Vagina (tissue), 2 donors: ENCODE data around the gene CMIP. TPM values are rescaled to one million over a fixed set of nuclear protein-coding genes. Genes with fewer than 3 reads are reported as not detected.

Experiments used
- DNase-seq, 2 donors: peaks; one replicate each; pipeline ENCODE4 v3.0.0-alpha.2; 2017; ENCODE audit errors: extremely low spot score in 2 of 2
- H3K27ac ChIP-seq: fragments of 200-600 bp; sonication (generic); one replicate; pipeline ENCODE4 v1.5.1; 2019
- H3K27me3 ChIP-seq: fragments of 200-600 bp; sonication (generic); one replicate; pipeline ENCODE4 v1.5.1; 2019
- H3K36me3 ChIP-seq, 2 donors: fragments of 200-600 bp; sonication (generic); one replicate each; pipeline ENCODE4 v1.5.1; 2017 to 2019
- H3K4me1 ChIP-seq: fragments of 200-600 bp; sonication (generic); one replicate; pipeline ENCODE4 v1.5.1; 2019
- H3K4me3 ChIP-seq, 2 donors: fragments of 200-600 bp; sonication (generic); 1 replicate in 1 of 2; 2 replicates in 1 of 2; pipeline ENCODE4 v1.5.1; 2016 to 2019
- H3K9me3 ChIP-seq: fragments of 200-600 bp; sonication (generic); one replicate; pipeline ENCODE4 v1.5.1; 2019
- CTCF ChIP-seq, 3 experiments: fragments of 450-650 bp in 2 of 3; fragments of 200-600 bp in 1 of 3; sonication (generic) in 1 of 3; IDR thresholded peaks; one replicate each; pipeline ENCODE4 v1.5.1; 2017 to 2019; ENCODE audit warnings: antibody characterized with exemption in 3 of 3, mild to moderate bottlenecking in 2 of 3, moderate library complexity in 2 of 3
- POLR2A ChIP-seq, 2 donors: fragments of 450-650 bp; IDR thresholded peaks; one replicate each; pipeline ENCODE4 v1.6.1; 2017; ENCODE audit warnings: antibody characterized with exemption in 2 of 2, mild to moderate bottlenecking in 2 of 2, moderate library complexity in 2 of 2
- POLR2AphosphoS5 ChIP-seq, 2 donors: sonication (generic); formaldehyde crosslinking; IDR thresholded peaks; one replicate each; pipeline ENCODE4 v1.9.0; 2017; ENCODE audit warnings: antibody characterized with exemption in 2 of 2, mild to moderate bottlenecking in 2 of 2, low read depth in 1 of 2; ENCODE audit not compliant: insufficient read depth in 1 of 2
- intact Hi-C: fragments of 100-400 bp; cut with DNase I; formaldehyde crosslinking; loops from one replicate; pipeline ENCODE4 v1.15.1; 2023
- total RNA-seq: library from RNA; depleted of rRNA; stranded (reverse); fragments of >200 nt; gene quantifications from one replicate; pipeline ENCODE4 v1.2.3, GENCODE V29; 2016

CMIP gene
- total RNA-seq, 1 donor from 2014 or later = 66.3 TPM

- intact Hi-C loops = no loop called here
- Histone ChIP-seq H3K27ac (no peak overlapping the region), H3K36me3 (no peaks in the 10 kb centered on the region), H3K4me3 (no peak overlapping the region), H3K27me3 (no peaks in the 10 kb centered on the region), H3K9me3 (no peaks in the 10 kb centered on the region), H3K4me1 (peaks cover 55% of the 10 kb centered on the region)
- DNase-seq = no peak
- TF ChIP-seq POLR2AphosphoS5 (IDR thresholded peaks at IDR 0.05; ENCODE audit: insufficient read depth in 1 of 2, low read depth in 1 of 2) = no peak
- TF ChIP-seq CTCF (IDR thresholded peaks at IDR 0.05) = no peak
- no peak for TF ChIP-seq POLR2A (IDR thresholded peaks at IDR 0.05)
Measured at GRCh38 chr16:81546781-81547180, 102.2 kb downstream of the CMIP start.

- intact Hi-C loops = no loop called here
- peaks cover 56% of the 10 kb centered on the region for H3K4me1 ChIP-seq
Measured at GRCh38 chr16:81547194-81547938, 102.8 kb downstream of the CMIP start.

GRCh38 chr16:81547939-81548216 lies 103.3 kb downstream of the CMIP start:
- H3K4me1 ChIP-seq = peaks cover 61% of the 10 kb centered on the region
- no peak overlapping the region for H3K4me3 ChIP-seq
- no peak overlapping the region for H3K27ac ChIP-seq
- TF ChIP-seq POLR2A (IDR thresholded peaks at IDR 0.05) (no peak), POLR2AphosphoS5 (IDR thresholded peaks at IDR 0.05; ENCODE audit: insufficient read depth in 1 of 2, low read depth in 1 of 2) (no peak), CTCF (IDR thresholded peaks at IDR 0.05) (no peak)
- DNase-seq = no peak
- no peaks in the 10 kb centered on the region for H3K9me3 ChIP-seq
- H3K36me3 ChIP-seq = no peaks in the 10 kb centered on the region
- intact Hi-C loops = no loop called here
- H3K27me3 ChIP-seq = no peaks in the 10 kb centered on the region

More at GRCh38 chr16:81547194-81547938, 102.8 kb downstream of the CMIP start:
- no peak overlapping the region for H3K4me3 ChIP-seq
- H3K27me3 ChIP-seq = no peaks in the 10 kb centered on the region
- no peak for TF ChIP-seq POLR2A (IDR thresholded peaks at IDR 0.05)
- no peaks in the 10 kb centered on the region for H3K9me3 ChIP-seq
- no peak overlapping the region for H3K27ac ChIP-seq
- DNase-seq = no peak
- H3K36me3 ChIP-seq = no peaks in the 10 kb centered on the region

- DNase-seq = no peak
- no peaks in the 10 kb centered on the region for H3K9me3 ChIP-seq
- H3K27ac ChIP-seq = no peak overlapping the region
- intact Hi-C loops = no loop called here
- H3K36me3 ChIP-seq = no peaks in the 10 kb centered on the region
- H3K27me3 ChIP-seq = no peaks in the 10 kb centered on the region
- TF ChIP-seq POLR2AphosphoS5 (IDR thresholded peaks at IDR 0.05; ENCODE audit: insufficient read depth in 1 of 2, low read depth in 1 of 2) (no peak), CTCF (IDR thresholded peaks at IDR 0.05) (no peak), POLR2A (IDR thresholded peaks at IDR 0.05) (no peak)
- H3K4me3 ChIP-seq = no peak overlapping the region
- peaks cover 61% of the 10 kb centered on the region for H3K4me1 ChIP-seq
Measured at GRCh38 chr16:81548551-81548875, 103.9 kb downstream of the CMIP start.

GRCh38 chr16:81548876-81549546 lies 104.4 kb downstream of the CMIP start:
- intact Hi-C loops = no loop called here
- Histone ChIP-seq H3K27ac (no peak overlapping the region), H3K4me1 (peaks cover 61% of the 10 kb centered on the region), H3K4me3 (no peak overlapping the region), H3K9me3 (no peaks in the 10 kb centered on the region), H3K36me3 (no peaks in the 10 kb centered on the region), H3K27me3 (no peaks in the 10 kb centered on the region)
- no peak for TF ChIP-seq POLR2A (IDR thresholded peaks at IDR 0.05)
- no peak for DNase-seq
